ENCODE measurements around the gene PTPRG.
"Not testable (repeated sequence)": the region's sequence is repeated elsewhere in the genome, so short reads cannot be mapped to it uniquely, and the experiment has no call there.

The PTPRG gene

GRCh38 chr3:62022312-62022711 lies 460.9 kb downstream of the PTPRG start:
- Mint-ChIP-seq H3K4me1 (no peaks in the 10 kb centered on the region), H3K36me3 (peaks cover 3% of the 10 kb centered on the region), H3K4me3 (no peak overlapping the region), H3K27me3 (no peaks in the 10 kb centered on the region), H3K27ac (no peak overlapping the region), H3K9me3 (peaks cover 3% of the 10 kb centered on the region)
- no peak for ATAC-seq (ENCODE audit: low read depth)
- DNase-seq (ENCODE audit: low spot score in 2 of 2), result no peak

GRCh38 chr3:62024882-62025281 lies 463.5 kb downstream of the PTPRG start:
- no peaks in the 10 kb centered on the region for H3K27me3 Mint-ChIP-seq
- H3K27ac Mint-ChIP-seq, result no peak overlapping the region
- H3K4me1 Mint-ChIP-seq, result no peaks in the 10 kb centered on the region
- H3K4me3 Mint-ChIP-seq, result no peak overlapping the region
- no peak for DNase-seq (ENCODE audit: low spot score in 2 of 2)
- no peaks in the 10 kb centered on the region for H3K9me3 Mint-ChIP-seq
- no peak for ATAC-seq (ENCODE audit: low read depth)
- no peaks in the 10 kb centered on the region for H3K36me3 Mint-ChIP-seq

- H3K27ac Mint-ChIP-seq, result no peak overlapping the region
- H3K4me1 Mint-ChIP-seq, result no peaks in the 10 kb centered on the region
- DNase-seq (ENCODE audit: low spot score in 2 of 2), result no peak
- H3K4me3 Mint-ChIP-seq, result no peak overlapping the region
- no peaks in the 10 kb centered on the region for H3K36me3 Mint-ChIP-seq
- H3K27me3 Mint-ChIP-seq, result no peaks in the 10 kb centered on the region
- no peak for ATAC-seq (ENCODE audit: low read depth)
- peaks cover 3% of the 10 kb centered on the region for H3K9me3 Mint-ChIP-seq
Observed at GRCh38 chr3:62025913-62026312, 464.5 kb downstream of the PTPRG start.

- Mint-ChIP-seq H3K4me1 (no peaks in the 10 kb centered on the region), H3K27ac (no peak overlapping the region), H3K9me3 (peaks cover 5% of the 10 kb centered on the region), H3K36me3 (no peaks in the 10 kb centered on the region), H3K27me3 (peaks cover 2% of the 10 kb centered on the region), H3K4me3 (no peak overlapping the region)
- DNase-seq (ENCODE audit: low spot score in 2 of 2) (no peak), ATAC-seq (ENCODE audit: low read depth) (no peak)
Observed at GRCh38 chr3:62027241-62027640, 465.9 kb downstream of the PTPRG start.

- Mint-ChIP-seq H3K27ac (no peak overlapping the region), H3K4me3 (no peak overlapping the region), H3K4me1 (no peaks in the 10 kb centered on the region), H3K36me3 (no peaks in the 10 kb centered on the region), H3K9me3 (peaks cover 5% of the 10 kb centered on the region), H3K27me3 (peaks cover 2% of the 10 kb centered on the region)
- ATAC-seq (ENCODE audit: low read depth) (no peak), DNase-seq (ENCODE audit: low spot score in 2 of 2) (no peak)
Observed at GRCh38 chr3:62027796-62028195, 466.4 kb downstream of the PTPRG start.

GRCh38 chr3:62028236-62028635 lies 466.9 kb downstream of the PTPRG start:
- no peaks in the 10 kb centered on the region for H3K36me3 Mint-ChIP-seq
- H3K4me3 Mint-ChIP-seq, result no peak overlapping the region
- peaks cover 5% of the 10 kb centered on the region for H3K9me3 Mint-ChIP-seq
- no peak for ATAC-seq (ENCODE audit: low read depth)
- peaks cover 2% of the 10 kb centered on the region for H3K27me3 Mint-ChIP-seq
- H3K4me1 Mint-ChIP-seq, result no peaks in the 10 kb centered on the region
- H3K27ac Mint-ChIP-seq, result no peak overlapping the region
- no peak for DNase-seq (ENCODE audit: low spot score in 2 of 2)

- Mint-ChIP-seq H3K27me3 (peaks cover 2% of the 10 kb centered on the region), H3K4me3 (no peak overlapping the region), H3K9me3 (peaks cover 5% of the 10 kb centered on the region), H3K4me1 (no peaks in the 10 kb centered on the region), H3K27ac (no peak overlapping the region), H3K36me3 (no peaks in the 10 kb centered on the region)
- DNase-seq (ENCODE audit: low spot score in 2 of 2), result no peak
- ATAC-seq (ENCODE audit: low read depth), result no peak
Observed at GRCh38 chr3:62032738-62033137, 471.4 kb downstream of the PTPRG start.

GRCh38 chr3:62035402-62036057 lies 474.2 kb downstream of the PTPRG start:
- ATAC-seq (ENCODE audit: low read depth), result no peak
- H3K27ac Mint-ChIP-seq, result no peak overlapping the region
- H3K4me3 Mint-ChIP-seq, result no peak overlapping the region
- peaks cover 2% of the 10 kb centered on the region for H3K27me3 Mint-ChIP-seq
- no peak for DNase-seq (ENCODE audit: low spot score in 2 of 2)
- H3K9me3 Mint-ChIP-seq, result peaks cover 2% of the 10 kb centered on the region
- H3K36me3 Mint-ChIP-seq, result no peaks in the 10 kb centered on the region
- H3K4me1 Mint-ChIP-seq, result no peaks in the 10 kb centered on the region

- Mint-ChIP-seq H3K27me3 (no peaks in the 10 kb centered on the region), H3K36me3 (no peaks in the 10 kb centered on the region), H3K4me1 (no peaks in the 10 kb centered on the region), H3K27ac (no peak overlapping the region), H3K9me3 (no peaks in the 10 kb centered on the region), H3K4me3 (no peak overlapping the region)
- ATAC-seq (ENCODE audit: low read depth), result no peak
- DNase-seq (ENCODE audit: low spot score in 2 of 2), result no peak
Observed at GRCh38 chr3:62036726-62037125, 475.4 kb downstream of the PTPRG start.

- not testable (repeated sequence) for H3K9me3 Mint-ChIP-seq; DNase-seq (ENCODE audit: low spot score in 2 of 2); H3K27ac Mint-ChIP-seq; ATAC-seq (ENCODE audit: low read depth); H3K4me1 Mint-ChIP-seq; H3K4me3 Mint-ChIP-seq; H3K36me3 Mint-ChIP-seq; H3K27me3 Mint-ChIP-seq
Observed at GRCh38 chr3:62038798-62039197, 477.4 kb downstream of the PTPRG start.

GRCh38 chr3:62039586-62039985 lies 478.2 kb downstream of the PTPRG start:
- H3K36me3 Mint-ChIP-seq, result no peaks in the 10 kb centered on the region
- no peak for ATAC-seq (ENCODE audit: low read depth)
- no peak overlapping the region for H3K4me3 Mint-ChIP-seq
- no peaks in the 10 kb centered on the region for H3K27me3 Mint-ChIP-seq
- H3K27ac Mint-ChIP-seq, result no peak overlapping the region
- H3K9me3 Mint-ChIP-seq, result no peaks in the 10 kb centered on the region
- H3K4me1 Mint-ChIP-seq, result no peaks in the 10 kb centered on the region
- no peak for DNase-seq (ENCODE audit: low spot score in 2 of 2)

- Mint-ChIP-seq H3K36me3 (no peaks in the 10 kb centered on the region), H3K4me3 (no peak overlapping the region), H3K27ac (no peak overlapping the region), H3K9me3 (no peaks in the 10 kb centered on the region), H3K4me1 (no peaks in the 10 kb centered on the region), H3K27me3 (no peaks in the 10 kb centered on the region)
- DNase-seq (ENCODE audit: low spot score in 2 of 2), result no peak
- no peak for ATAC-seq (ENCODE audit: low read depth)
Observed at GRCh38 chr3:62041681-62042080, 480.3 kb downstream of the PTPRG start.

GRCh38 chr3:62044874-62045411 lies 483.6 kb downstream of the PTPRG start:
- Mint-ChIP-seq H3K36me3 (no peaks in the 10 kb centered on the region), H3K27ac (no peak overlapping the region), H3K27me3 (no peaks in the 10 kb centered on the region), H3K4me3 (no peak overlapping the region), H3K4me1 (no peaks in the 10 kb centered on the region), H3K9me3 (no peaks in the 10 kb centered on the region)
- ATAC-seq (ENCODE audit: low read depth) (no peak), DNase-seq (ENCODE audit: low spot score in 2 of 2) (no peak)

- H3K4me3 Mint-ChIP-seq, result no peak overlapping the region
- ATAC-seq (ENCODE audit: low read depth), result no peak
Observed at GRCh38 chr3:62046326-62046725, 485.0 kb downstream of the PTPRG start.

GRCh38 chr3:62048577-62048976 lies 487.2 kb downstream of the PTPRG start:
- DNase-seq (ENCODE audit: low spot score in 2 of 2) (no peak), ATAC-seq (ENCODE audit: low read depth) (no peak)
- Mint-ChIP-seq H3K4me3 (no peak overlapping the region), H3K9me3 (no peaks in the 10 kb centered on the region), H3K27ac (no peak overlapping the region), H3K36me3 (no peaks in the 10 kb centered on the region), H3K4me1 (no peaks in the 10 kb centered on the region), H3K27me3 (no peaks in the 10 kb centered on the region)

More at GRCh38 chr3:62046326-62046725, 485.0 kb downstream of the PTPRG start:
- Mint-ChIP-seq H3K27ac (no peak overlapping the region), H3K4me1 (no peaks in the 10 kb centered on the region), H3K27me3 (no peaks in the 10 kb centered on the region), H3K36me3 (no peaks in the 10 kb centered on the region), H3K9me3 (no peaks in the 10 kb centered on the region)
- no peak for DNase-seq (ENCODE audit: low spot score in 2 of 2)
